HUES64 (cell line): ENCODE results near the gene TAB2.
A peak's percentile ranks its signal among the peaks of the same experiment; 100 is the strongest.

Experiments used
- H3K27ac ChIP-seq: 2 replicates; pipeline ENCODE4 v1.7.0; 2013; ENCODE audit warnings: low read depth, low read length, inconsistent platforms
- H3K27me3 ChIP-seq: 2 replicates; pipeline ENCODE4 v1.6.1; 2013; ENCODE audit warnings: mild to moderate bottlenecking, low read length; ENCODE audit not compliant: insufficient read depth
- H3K36me3 ChIP-seq: 2 replicates; pipeline ENCODE4 v1.6.1; 2013; ENCODE audit warnings: mild to moderate bottlenecking, low read length; ENCODE audit not compliant: insufficient read depth
- H3K4me1 ChIP-seq: 2 replicates; pipeline ENCODE4 v1.6.1; 2013; ENCODE audit warnings: mild to moderate bottlenecking, low read length, moderate library complexity; ENCODE audit not compliant: insufficient read depth
- H3K4me3 ChIP-seq: 2 replicates; pipeline ENCODE4 v1.5.1; 2013; ENCODE audit warnings: mild to moderate bottlenecking, low read length, moderate library complexity
- H3K9ac ChIP-seq: 2 replicates; pipeline ENCODE4 v1.6.1; 2013; ENCODE audit warnings: mild to moderate bottlenecking, low read depth, low read length
- H3K9me3 ChIP-seq: 2 replicates; pipeline ENCODE4 v1.6.1; 2013; ENCODE audit warnings: low read depth, low read length; ENCODE audit not compliant: insufficient read depth
- WGBS: fragments of 150-250, 120-280 bp; methylation state at CpG from one replicate; pipeline ENCODE4 v1.1.7; 2013; ENCODE audit warnings: missing lambda C conversion rate; 5-methylcytosine and 5-hydroxymethylcytosine counted together

The TAB2 gene

DNA sequence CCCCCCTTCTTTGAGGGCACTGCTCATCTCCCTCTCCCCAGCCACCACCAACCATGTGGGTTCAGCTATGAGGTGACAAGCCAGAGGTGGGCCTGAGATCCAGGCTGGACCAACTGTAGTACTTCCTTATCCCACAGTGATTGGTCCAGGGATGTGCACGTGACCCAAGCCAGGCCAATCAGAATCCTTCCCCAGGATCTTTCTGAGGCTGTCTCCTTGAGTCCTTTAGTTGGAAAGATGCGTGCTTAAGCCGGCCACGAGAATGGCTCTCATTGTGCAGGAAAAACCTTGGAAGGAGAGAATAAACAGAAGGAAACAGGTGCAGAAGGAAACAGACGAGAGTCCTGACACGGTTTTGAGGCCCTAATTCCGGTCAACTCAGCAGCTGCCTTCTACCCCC lies 128.1 kb downstream of the TAB2 start:
- no peak overlapping the region for H3K9ac ChIP-seq
- no peaks in the 10 kb centered on the region for H3K9me3 ChIP-seq
- no peak overlapping the region for H3K4me3 ChIP-seq
- H3K4me1 ChIP-seq = no peaks in the 10 kb centered on the region
- H3K27ac ChIP-seq = no peak overlapping the region
- H3K36me3 ChIP-seq = no peaks in the 10 kb centered on the region
- WGBS = 92% methylated on average over 7 of the region's 7 CpGs
- peaks cover 16% of the 10 kb centered on the region for H3K27me3 ChIP-seq

DNA sequence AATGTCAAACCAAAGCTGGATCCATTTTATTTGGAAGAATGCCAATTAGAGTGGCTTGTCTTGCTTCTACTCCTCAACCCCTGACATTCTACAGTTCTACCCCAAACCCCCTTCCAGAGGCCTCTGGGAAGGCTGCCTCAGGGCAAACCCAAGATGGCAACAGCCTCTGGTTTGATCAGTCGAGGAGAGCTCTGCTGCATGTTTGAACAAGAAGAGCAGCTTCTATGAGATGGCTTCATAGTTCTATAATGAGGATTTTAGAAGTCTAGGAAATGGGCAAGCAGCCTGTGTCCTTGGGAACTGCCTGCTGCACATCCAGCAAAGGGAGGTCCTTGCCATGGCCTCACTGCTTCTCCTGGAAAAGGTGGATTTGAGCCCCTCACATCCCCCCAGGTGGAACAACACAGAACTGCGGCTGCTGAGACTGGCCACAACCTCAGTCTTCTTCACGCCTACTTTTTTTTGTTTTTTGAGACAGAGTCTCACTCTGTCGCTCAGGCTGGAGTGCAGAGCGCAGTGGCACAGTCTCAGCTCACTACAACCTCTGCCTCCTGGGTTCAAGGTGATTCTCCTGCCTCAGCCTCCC lies 129.4 kb downstream of the TAB2 start:
- WGBS = 92% methylated on average over 5 of the region's 5 CpGs
- Histone ChIP-seq H3K27me3 (peaks cover 30% of the 10 kb centered on the region), H3K36me3 (no peaks in the 10 kb centered on the region), H3K4me1 (no peaks in the 10 kb centered on the region), H3K27ac (no peak overlapping the region), H3K9me3 (no peaks in the 10 kb centered on the region), H3K4me3 (no peak overlapping the region), H3K9ac (no peak overlapping the region)

DNA sequence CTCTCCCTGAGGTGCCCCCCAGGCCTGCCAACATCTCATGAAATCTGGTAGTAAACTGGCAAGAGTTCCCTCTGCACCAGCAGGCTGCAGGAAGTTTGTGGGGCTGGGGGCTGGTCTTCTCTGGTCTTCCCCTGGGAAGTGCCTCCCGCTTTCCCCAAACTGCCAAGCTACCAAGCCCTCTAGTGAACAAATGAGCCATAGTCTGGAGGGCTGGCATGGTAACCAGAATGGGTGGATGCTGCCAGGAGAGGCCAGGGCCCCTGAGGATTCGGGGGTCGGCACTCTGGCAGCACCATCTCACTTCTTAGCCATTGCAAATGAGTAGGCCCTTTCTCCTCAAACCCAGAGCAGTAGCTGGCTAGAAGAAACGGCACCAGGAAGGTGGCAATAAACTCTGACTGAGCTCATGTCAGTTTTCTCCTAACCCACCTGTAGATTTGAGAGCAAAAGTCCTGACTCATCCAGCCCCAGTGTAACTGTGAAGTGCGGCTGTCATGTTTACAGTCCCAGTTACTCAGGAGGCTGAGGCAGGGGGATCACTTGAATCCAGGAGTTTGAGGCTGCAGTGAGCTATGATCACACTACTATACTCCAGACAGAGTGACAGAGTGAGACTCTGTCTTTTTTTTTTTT lies 131.4 kb downstream of the TAB2 start:
- 86% methylated on average over 5 of the region's 5 CpGs for WGBS
- Histone ChIP-seq H3K9ac (no peak overlapping the region), H3K27me3 (peaks cover 49% of the 10 kb centered on the region), H3K27ac (no peak overlapping the region), H3K4me1 (no peaks in the 10 kb centered on the region), H3K36me3 (no peaks in the 10 kb centered on the region), H3K4me3 (no peak overlapping the region), H3K9me3 (no peaks in the 10 kb centered on the region)

DNA sequence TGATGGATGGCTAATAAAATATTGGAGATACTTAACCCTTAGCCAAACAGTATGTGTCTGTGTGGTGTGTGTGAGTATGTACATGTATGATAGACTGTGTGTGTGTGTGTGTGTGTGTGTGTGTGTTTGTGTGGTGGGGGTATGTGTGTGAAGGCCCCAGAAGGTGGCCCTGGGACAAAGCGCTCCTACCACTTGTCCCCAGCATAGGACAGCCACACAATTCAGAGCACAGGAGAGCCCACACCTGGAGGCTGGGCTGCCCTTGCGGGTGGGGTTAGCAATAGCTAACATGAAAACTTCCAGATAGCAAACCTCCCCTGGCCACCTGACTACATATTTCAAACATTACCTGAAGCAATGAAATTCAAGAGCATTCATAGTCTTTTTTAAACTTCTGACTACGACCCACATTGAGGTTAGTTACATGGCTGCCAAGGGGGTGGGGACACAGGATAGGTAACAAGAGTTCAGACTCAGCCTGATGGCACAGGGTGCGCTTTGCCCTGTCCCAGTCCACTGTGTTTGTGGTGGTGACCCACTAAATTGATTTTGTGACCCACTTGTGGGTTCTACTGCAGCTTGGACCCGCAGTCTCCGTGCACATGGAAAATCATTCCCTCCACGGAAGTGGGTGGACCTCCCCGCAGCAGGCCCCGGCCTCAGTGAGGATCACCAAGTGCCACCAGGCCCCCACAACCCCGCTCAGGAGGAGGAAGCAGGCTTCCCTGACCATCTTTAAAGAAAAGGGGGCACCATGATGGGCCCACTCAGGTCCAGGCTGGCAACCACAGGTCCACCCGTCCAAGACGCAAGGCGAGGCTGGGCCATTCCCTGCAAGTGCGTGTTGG lies 132.5 kb downstream of the TAB2 start:
- H3K36me3 ChIP-seq = no peaks in the 10 kb centered on the region
- H3K9ac ChIP-seq = 0 out of 2 replicates have a peak overlapping the region, but pooled peaks have one; percentile 69
- H3K4me1 ChIP-seq = no peaks in the 10 kb centered on the region
- H3K9me3 ChIP-seq = no peaks in the 10 kb centered on the region
- no peak overlapping the region for H3K27ac ChIP-seq
- 89% methylated on average over 14 of the region's 14 CpGs for WGBS
- H3K27me3 ChIP-seq = peaks cover 49% of the 10 kb centered on the region
- H3K4me3 ChIP-seq = peak overlapping the region; percentile 63

DNA sequence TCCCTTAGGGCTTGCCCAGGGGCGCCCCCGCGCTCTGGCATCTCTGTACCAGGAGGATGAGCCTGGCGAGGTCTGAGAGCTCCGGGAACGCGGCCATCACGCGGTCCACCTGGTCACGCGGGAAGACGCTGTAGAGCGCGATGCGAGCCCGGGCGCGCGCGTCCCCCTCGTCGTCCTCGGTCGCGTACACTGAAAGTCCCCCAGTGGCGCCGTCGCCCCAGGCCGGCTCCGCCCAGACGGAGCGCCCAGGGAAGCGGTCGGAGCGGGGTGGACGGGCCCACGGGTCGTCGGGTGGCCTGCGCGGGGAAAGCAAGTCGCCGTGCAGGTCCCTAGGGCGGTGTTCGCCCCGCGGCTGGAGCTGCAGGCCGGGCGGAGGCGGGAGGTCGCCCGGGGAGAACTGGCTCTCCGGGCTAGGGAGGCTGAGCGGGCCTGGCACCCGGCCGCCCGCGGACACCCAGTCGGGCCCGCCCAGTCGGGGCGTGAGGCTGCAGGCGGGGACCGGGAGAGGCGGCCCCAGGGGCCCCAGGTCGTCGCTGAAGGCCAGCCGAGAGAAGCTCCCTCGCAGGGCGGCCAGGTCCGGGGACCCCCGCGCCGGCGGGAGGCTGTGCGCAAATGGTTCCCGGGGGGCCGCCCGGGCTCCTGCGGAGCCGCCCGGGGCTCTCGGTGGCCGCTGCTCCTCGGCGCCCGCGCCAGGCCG lies 133.3 kb downstream of the TAB2 start:
- Histone ChIP-seq H3K4me3 (peak overlapping the region; percentile 63), H3K36me3 (no peaks in the 10 kb centered on the region), H3K9me3 (no peaks in the 10 kb centered on the region), H3K4me1 (no peaks in the 10 kb centered on the region), H3K27me3 (peaks cover 49% of the 10 kb centered on the region), H3K9ac (peak overlapping the region; percentile 69; the same call in 1 of the 2 replicates), H3K27ac (no peak overlapping the region)
- 5% methylated on average over 89 of the region's 89 CpGs for WGBS

DNA sequence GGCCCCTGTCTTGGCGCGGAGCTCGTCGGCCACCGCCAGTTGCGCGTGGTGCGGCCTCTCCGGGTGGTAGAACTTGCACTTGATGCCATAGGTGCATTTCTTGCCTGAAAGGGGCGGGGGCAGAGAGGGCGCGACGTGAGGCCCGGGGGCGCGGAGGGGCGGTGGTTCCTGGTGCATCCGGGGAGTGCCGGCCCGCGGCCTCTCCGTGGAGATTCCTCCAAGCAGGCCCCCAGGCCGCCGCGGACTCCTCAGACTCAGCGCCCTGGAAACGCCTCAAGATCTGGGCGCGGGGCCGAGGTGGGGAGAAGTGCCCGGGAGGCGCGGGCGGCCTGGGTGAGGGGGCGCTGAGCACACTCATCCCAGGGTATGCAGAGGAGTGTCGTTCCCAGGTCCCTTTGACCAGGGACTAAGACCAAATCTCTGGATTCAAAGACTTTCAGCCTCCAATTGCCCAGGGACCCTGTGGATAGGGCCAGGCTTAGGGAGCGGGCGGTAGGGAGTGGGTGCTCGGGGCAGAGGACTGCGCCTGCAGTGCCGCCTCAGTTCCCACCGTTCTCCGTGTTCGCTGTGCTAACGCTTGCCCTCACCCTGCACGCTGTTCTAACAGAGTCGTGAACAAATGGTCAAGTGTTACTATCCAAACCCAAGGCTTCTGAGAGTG lies 134.0 kb downstream of the TAB2 start:
- no peaks in the 10 kb centered on the region for H3K4me1 ChIP-seq
- 26% methylated on average over 47 of the region's 47 CpGs for WGBS
- H3K9ac ChIP-seq = no peak overlapping the region; the same call in 1 of the 2 replicates
- peaks cover 49% of the 10 kb centered on the region for H3K27me3 ChIP-seq
- no peaks in the 10 kb centered on the region for H3K9me3 ChIP-seq
- H3K36me3 ChIP-seq = no peaks in the 10 kb centered on the region
- H3K4me3 ChIP-seq = peak overlapping the region; percentile 63
- H3K27ac ChIP-seq = no peak overlapping the region

DNA sequence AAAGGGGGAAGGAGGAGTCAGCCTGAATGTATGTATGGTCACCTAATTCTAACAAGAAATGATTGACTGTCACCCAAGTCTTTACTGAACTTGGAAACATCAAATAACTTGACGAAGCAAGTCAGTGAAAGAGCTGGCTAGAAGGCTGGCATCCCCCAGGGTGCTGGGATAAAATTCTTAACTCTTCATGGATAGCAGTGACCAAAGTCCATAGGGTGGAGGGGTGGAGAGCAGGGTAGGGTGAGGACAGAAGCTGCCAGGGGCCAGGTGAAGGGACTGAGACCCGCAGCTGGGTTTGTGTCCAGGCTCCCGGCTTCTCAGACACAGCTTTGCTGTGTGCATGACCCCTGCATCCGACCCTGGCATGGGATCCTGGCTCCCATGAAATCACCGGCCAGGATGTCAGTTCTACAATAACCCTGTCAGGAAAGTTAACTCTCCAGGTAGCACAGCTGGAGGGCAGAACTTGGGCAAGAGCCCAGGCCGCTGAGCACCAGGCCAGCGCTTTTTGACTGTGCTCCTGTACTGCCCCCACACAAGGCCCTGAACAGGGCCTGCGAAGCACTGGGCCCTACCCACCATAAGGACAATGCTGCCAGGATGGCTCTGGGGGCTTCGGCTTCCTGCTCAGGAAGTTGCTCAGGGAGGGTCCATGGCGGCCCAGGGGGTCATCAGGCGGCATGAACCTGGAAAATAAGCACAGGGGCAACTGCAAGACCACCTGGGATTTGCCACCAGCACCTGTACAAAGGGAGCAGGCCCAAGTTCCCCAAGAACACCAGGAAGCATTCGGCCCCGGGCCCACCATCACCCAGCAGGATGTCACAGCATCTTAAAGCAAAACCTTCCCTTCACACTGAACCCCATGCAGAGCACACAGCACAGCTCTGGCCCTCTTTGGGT lies 134.8 kb downstream of the TAB2 start:
- Histone ChIP-seq H3K27me3 (peaks cover 51% of the 10 kb centered on the region), H3K9ac (no peak overlapping the region), H3K27ac (no peak overlapping the region), H3K9me3 (no peaks in the 10 kb centered on the region), H3K36me3 (no peaks in the 10 kb centered on the region), H3K4me1 (no peaks in the 10 kb centered on the region), H3K4me3 (peak overlapping the region; percentile 63; the same call in 1 of the 2 replicates)
- 91% methylated on average over 13 of the region's 13 CpGs for WGBS

DNA sequence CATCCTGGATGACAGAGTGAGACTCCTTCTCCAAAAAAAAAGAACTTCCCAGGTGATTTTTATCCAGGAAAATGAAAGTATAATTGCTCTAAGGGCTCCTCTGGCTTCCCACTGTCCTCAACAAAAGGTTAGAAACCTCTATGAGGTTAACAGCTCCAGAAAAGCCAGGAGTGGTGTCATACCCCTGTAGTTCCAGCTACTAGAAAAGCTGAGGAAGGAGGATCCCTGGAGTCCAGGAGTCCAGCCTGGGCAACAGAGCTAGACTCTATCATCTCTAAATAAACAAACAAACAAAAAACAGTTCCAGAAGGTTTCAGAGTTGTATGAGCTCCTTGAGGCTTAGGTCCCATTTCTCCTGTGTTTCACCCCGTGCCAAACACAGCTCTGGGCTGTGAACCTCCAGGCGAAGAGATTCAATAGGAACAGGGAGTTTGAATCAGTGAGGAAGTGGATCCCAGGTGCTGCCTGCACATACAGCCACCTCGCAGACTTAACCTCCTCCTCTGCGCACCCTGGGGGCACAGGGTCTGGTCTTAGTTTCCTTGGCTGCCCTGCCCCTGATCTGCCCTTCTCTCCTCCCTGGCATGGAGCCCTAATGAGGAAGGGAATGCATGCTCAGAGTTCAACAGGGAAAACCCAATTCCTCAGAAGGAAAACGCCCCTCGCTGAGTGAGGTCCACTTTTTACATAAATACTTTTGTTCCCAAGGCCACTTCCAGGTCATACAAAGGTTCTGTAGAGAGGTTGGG lies 136.3 kb downstream of the TAB2 start:
- Histone ChIP-seq H3K9me3 (no peaks in the 10 kb centered on the region), H3K9ac (no peak overlapping the region), H3K27ac (no peak overlapping the region), H3K27me3 (peaks cover 51% of the 10 kb centered on the region), H3K4me1 (no peaks in the 10 kb centered on the region), H3K36me3 (no peaks in the 10 kb centered on the region), H3K4me3 (no peak overlapping the region)
- 91% methylated on average over 4 of the region's 6 CpGs for WGBS

DNA sequence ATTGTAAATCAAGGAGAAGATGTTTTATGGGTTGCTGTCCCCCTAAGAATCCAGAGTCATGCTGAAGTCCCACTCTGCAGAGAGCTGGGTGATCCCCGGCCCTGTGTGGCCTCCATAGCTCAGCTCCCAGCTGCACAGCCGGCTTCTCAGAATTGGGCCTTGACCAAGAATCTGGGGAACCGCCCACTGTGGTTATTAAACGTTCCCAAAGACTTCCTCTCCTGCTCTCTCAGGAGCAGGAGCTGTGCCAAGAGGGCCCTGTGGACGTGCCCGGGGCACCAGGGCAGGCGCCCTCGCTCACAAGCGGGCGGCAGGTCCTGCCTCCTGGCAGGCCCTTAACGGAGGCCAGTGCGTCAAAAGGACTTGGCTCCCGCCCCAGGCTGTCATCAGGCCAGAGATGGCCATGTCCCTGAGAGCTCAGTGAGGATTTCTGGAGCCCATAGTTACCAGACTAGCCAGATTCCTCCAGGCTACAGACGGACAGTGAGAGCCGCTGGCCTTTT lies 136.9 kb downstream of the TAB2 start:
- WGBS = 87% methylated on average over 15 of the region's 15 CpGs
- Histone ChIP-seq H3K4me3 (no peak overlapping the region), H3K9ac (no peak overlapping the region), H3K27ac (no peak overlapping the region), H3K4me1 (no peaks in the 10 kb centered on the region), H3K27me3 (peaks cover 45% of the 10 kb centered on the region), H3K9me3 (no peaks in the 10 kb centered on the region), H3K36me3 (no peaks in the 10 kb centered on the region)
